GM23338 (cell line): ENCODE results near the gene FIGNL1. TPM values are rescaled to one million over a fixed set of nuclear protein-coding genes. Genes with fewer than 3 reads are reported as not detected.

Experiments
- ATAC-seq: fragments of 200-7000 bp; cut with Tn5 transposase; 3 replicates; pipeline ENCODE4 v1.9.1; 2020
- DNase-seq: peaks from one replicate; pipeline ENCODE4 v3.0.0-alpha.2; 2015; ENCODE audit warnings: low spot score
- H2AFZ ChIP-seq: fragments of 200-600 bp; sonication (generic); 2 replicates; pipeline ENCODE4 v1.8.0; 2016; ENCODE audit warnings: antibody characterized with exemption, mild to moderate bottlenecking, moderate library complexity
- H3F3A ChIP-seq: fragments of 200-600 bp; sonication (generic); replicated peaks from 2 replicates; pipeline ENCODE4 v1.8.0; 2017; ENCODE audit warnings: antibody characterized with exemption, mixed run types, low read depth
- H3K27ac ChIP-seq: fragments of 200-600 bp; sonication (generic); 2 replicates; pipeline ENCODE4 v1.6.1; 2016; ENCODE audit warnings: low read depth
- H3K27me3 ChIP-seq: fragments of 200-600 bp; sonication (generic); 2 replicates; pipeline ENCODE4 v1.8.0; 2016; ENCODE audit warnings: mild to moderate bottlenecking, mixed run types, moderate library complexity; ENCODE audit not compliant: insufficient read depth
- H3K36me3 ChIP-seq: fragments of 200-600 bp; sonication (generic); 2 replicates; pipeline ENCODE4 v1.8.0; 2016; ENCODE audit warnings: mild to moderate bottlenecking; ENCODE audit not compliant: insufficient read depth
- H3K4me1 ChIP-seq: fragments of 200-600 bp; sonication (generic); 2 replicates; pipeline ENCODE4 v1.8.0; 2016; ENCODE audit warnings: mild to moderate bottlenecking, moderate library complexity; ENCODE audit not compliant: insufficient read depth
- H3K4me2 ChIP-seq: fragments of 200-600 bp; sonication (generic); 2 replicates; pipeline ENCODE4 v1.7.1; 2017; ENCODE audit warnings: mixed run types
- H3K4me3 ChIP-seq: fragments of 200-600 bp; sonication (generic); 2 replicates; pipeline ENCODE4 v1.6.1; 2016; ENCODE audit warnings: mixed run types
- H3K79me2 ChIP-seq: fragments of 200-600 bp; sonication (generic); replicated peaks from 2 replicates; pipeline ENCODE4 v1.8.0; 2017; ENCODE audit warnings: mild to moderate bottlenecking; ENCODE audit not compliant: insufficient read depth
- H3K9me2 ChIP-seq: fragments of 200-600 bp; sonication (generic); 2 replicates; pipeline ENCODE4 v1.8.0; 2017; ENCODE audit not compliant: insufficient read depth
- H4K20me1 ChIP-seq: fragments of 200-600 bp; sonication (generic); replicated peaks from 2 replicates; pipeline ENCODE4 v1.8.0; 2017; ENCODE audit warnings: mild to moderate bottlenecking; ENCODE audit not compliant: insufficient read depth
- H3K27ac Mint-ChIP-seq: 2 replicates; pipeline ENCODE4 v1.8.0; 2020; ENCODE audit warnings: inconsistent platforms, mild to moderate bottlenecking, moderate library complexity, mixed read lengths
- H3K27me3 Mint-ChIP-seq: 3 replicates; pipeline ENCODE4 v1.8.0; 2022; ENCODE audit warnings: low read depth, mild to moderate bottlenecking, moderate library complexity, mixed read lengths, inconsistent platforms; ENCODE audit not compliant: insufficient read depth, poor library complexity
- H3K36me3 Mint-ChIP-seq: 3 replicates; pipeline ENCODE4 v1.8.0; 2021; ENCODE audit warnings: low read depth, mild to moderate bottlenecking, inconsistent platforms, moderate library complexity, mixed read lengths
- H3K4me1 Mint-ChIP-seq: 3 replicates; pipeline ENCODE4 v1.8.0; 2020; ENCODE audit warnings: mild to moderate bottlenecking, inconsistent platforms, mixed read lengths
- H3K4me3 Mint-ChIP-seq: 3 replicates; pipeline ENCODE4 v1.8.0; 2021; ENCODE audit warnings: moderate library complexity, mild to moderate bottlenecking, inconsistent platforms, mixed read lengths
- H3K9me3 Mint-ChIP-seq: 3 replicates; pipeline ENCODE4 v1.8.0; 2020; ENCODE audit warnings: moderate library complexity, mild to moderate bottlenecking, inconsistent platforms, mixed read lengths
- CREB1 ChIP-seq: fragments of 250-450 bp; sonication (Bioruptor Pico); IDR thresholded peaks from 2 replicates; pipeline ENCODE4 v1.5.0; 2020; ENCODE audit warnings: low read depth, mild to moderate bottlenecking, moderate library complexity
- EZH2 ChIP-seq: fragments of 200-600 bp; sonication (generic); IDR thresholded peaks from one replicate; pipeline ENCODE4 v1.8.0; 2017; ENCODE audit warnings: antibody characterized with exemption, mild to moderate bottlenecking, low read depth; ENCODE audit not compliant: unreplicated experiment
- EZH2phosphoT487 ChIP-seq: fragments of 200-600 bp; sonication (generic); IDR thresholded peaks from one replicate; pipeline ENCODE4 v1.8.1; 2018; ENCODE audit warnings: antibody characterized with exemption; ENCODE audit not compliant: unreplicated experiment
- NANOG ChIP-seq: IDR thresholded peaks from 2 replicates; pipeline ENCODE4 v1.6.1; 2016; ENCODE audit warnings: antibody characterized with exemption, borderline replicate concordance
- REST ChIP-seq: IDR thresholded peaks from one replicate; pipeline ENCODE4 v1.6.1; 2018; ENCODE audit warnings: antibody characterized with exemption; ENCODE audit not compliant: unreplicated experiment
- ZNF114 ChIP-seq: fragments of 250-450 bp; sonication (Bioruptor Pico); IDR thresholded peaks from 2 replicates; pipeline ENCODE4 v1.5.0; 2020; ENCODE audit warnings: mild to moderate bottlenecking, moderate library complexity
- ZNF331 ChIP-seq: fragments of 250-450 bp; sonication (Bioruptor Pico); IDR thresholded peaks from 2 replicates; pipeline ENCODE4 v1.5.0; 2020; ENCODE audit warnings: low read depth, mild to moderate bottlenecking, moderate library complexity
- polyA plus RNA-seq: library from polyadenylated mRNA; unstranded; fragments of >200 nt; fragmentation: Nextera tagmentation; extraction: Ambion mirVana; gene quantifications from 2 replicates; pipeline ENCODE4 v1.2.1, GENCODE V29; 2016
- total RNA-seq: library from RNA; depleted of rRNA; stranded (reverse); fragments of >200 nt; shearing (Covaris generic); gene quantifications from 2 replicates; pipeline ENCODE4 v1.2.3, GENCODE V29; 2014
- TF ChIP-seq, protein P1 (sequence below), 2 experiments: fragments of 200-600 bp in 1 of 2; sonication (generic) in 1 of 2; conservative IDR thresholded peaks; 2 replicates each; pipeline versions ENCODE4 v1.5.1 to v1.6.1; 2016 to 2017; ENCODE audit warnings: antibody characterized with exemption in 2 of 2, low read depth in 2 of 2, mild to moderate bottlenecking in 2 of 2, moderate library complexity in 1 of 2
- TF ChIP-seq, protein P2 (sequence below): fragments of 250-450 bp; sonication (Bioruptor Pico); IDR thresholded peaks from 2 replicates; pipeline ENCODE4 v1.5.0; 2020; ENCODE audit warnings: mild to moderate bottlenecking, moderate library complexity

The FIGNL1 gene
- total and polyA plus RNA-seq, 2 experiments from 2014 or later = 6.6 to 24.9 TPM

DNA sequence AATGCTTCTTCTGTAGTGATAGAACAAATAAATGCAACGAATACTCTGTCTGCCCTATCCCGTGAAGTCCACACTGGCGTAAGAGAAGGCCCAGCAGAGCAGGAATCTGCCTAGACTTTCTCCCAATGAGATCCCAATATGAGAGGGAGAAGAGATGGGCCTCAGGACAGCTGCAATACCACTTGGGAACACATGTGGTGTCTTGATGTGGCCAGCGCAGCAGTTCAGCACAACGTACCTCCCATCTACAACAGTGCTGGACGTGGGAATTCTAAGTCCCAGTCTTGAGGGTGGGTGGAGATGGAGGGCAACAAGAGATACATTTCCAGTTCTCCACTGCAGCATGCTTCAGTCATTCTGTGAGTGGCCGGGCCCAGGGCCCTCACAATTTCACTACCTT is 45.8 kb downstream of the FIGNL1 start:
- Histone ChIP-seq H3K27me3 (no peaks in the 10 kb centered on the region), H3K9me2 (no peaks in the 10 kb centered on the region), H3K36me3 (no peaks in the 10 kb centered on the region), H3F3A (no peaks in the 10 kb centered on the region), H3K4me1 (no peaks in the 10 kb centered on the region), H2AFZ (no peak overlapping the region; the same call in 1 of the 2 replicates), H3K79me2 (no peaks in the 10 kb centered on the region), H3K4me3 (no peak overlapping the region), H3K4me2 (no peak overlapping the region), H3K27ac (no peak overlapping the region), H4K20me1 (no peaks in the 10 kb centered on the region)
- no peak overlapping the region for H3K4me3 Mint-ChIP-seq
- H3K9me3 Mint-ChIP-seq = no peaks in the 10 kb centered on the region
- DNase-seq (peak; percentile 45), ATAC-seq (peak; percentile 83)
- no peaks in the 10 kb centered on the region for H3K36me3 Mint-ChIP-seq
- TF ChIP-seq CREB1 (CRISPR knock-in tag) = no peak
- TF ChIP-seq, protein P1, sequence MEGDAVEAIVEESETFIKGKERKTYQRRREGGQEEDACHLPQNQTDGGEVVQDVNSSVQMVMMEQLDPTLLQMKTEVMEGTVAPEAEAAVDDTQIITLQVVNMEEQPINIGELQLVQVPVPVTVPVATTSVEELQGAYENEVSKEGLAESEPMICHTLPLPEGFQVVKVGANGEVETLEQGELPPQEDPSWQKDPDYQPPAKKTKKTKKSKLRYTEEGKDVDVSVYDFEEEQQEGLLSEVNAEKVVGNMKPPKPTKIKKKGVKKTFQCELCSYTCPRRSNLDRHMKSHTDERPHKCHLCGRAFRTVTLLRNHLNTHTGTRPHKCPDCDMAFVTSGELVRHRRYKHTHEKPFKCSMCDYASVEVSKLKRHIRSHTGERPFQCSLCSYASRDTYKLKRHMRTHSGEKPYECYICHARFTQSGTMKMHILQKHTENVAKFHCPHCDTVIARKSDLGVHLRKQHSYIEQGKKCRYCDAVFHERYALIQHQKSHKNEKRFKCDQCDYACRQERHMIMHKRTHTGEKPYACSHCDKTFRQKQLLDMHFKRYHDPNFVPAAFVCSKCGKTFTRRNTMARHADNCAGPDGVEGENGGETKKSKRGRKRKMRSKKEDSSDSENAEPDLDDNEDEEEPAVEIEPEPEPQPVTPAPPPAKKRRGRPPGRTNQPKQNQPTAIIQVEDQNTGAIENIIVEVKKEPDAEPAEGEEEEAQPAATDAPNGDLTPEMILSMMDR (conservative IDR thresholded peaks at IDR 0.05; ENCODE audit: low read depth in 2 of 2) = peak; percentile 22 to 38; a peak in 3 of 4 replicates
- no peak overlapping the region for H3K27ac Mint-ChIP-seq
- peaks cover 6% of the 10 kb centered on the region for H3K27me3 Mint-ChIP-seq
- H3K4me1 Mint-ChIP-seq = no peaks in the 10 kb centered on the region

- H3K4me2 ChIP-seq = no peak overlapping the region
- ATAC-seq = peak; percentile 58
- H2AFZ ChIP-seq = peak overlapping the region; percentile 14; the same call in 1 of the 2 replicates
- no peaks in the 10 kb centered on the region for H3K9me3 Mint-ChIP-seq
- no peaks in the 10 kb centered on the region for H3F3A ChIP-seq
- H3K36me3 Mint-ChIP-seq = no peaks in the 10 kb centered on the region
- peaks cover 4% of the 10 kb centered on the region for H3K27me3 Mint-ChIP-seq
- H3K27ac ChIP-seq = no peak overlapping the region
- H4K20me1 ChIP-seq = no peaks in the 10 kb centered on the region
- H3K4me1 ChIP-seq = no peaks in the 10 kb centered on the region
- no peaks in the 10 kb centered on the region for H3K4me1 Mint-ChIP-seq
- H3K27ac Mint-ChIP-seq = no peak overlapping the region
- no peaks in the 10 kb centered on the region for H3K27me3 ChIP-seq
- no peaks in the 10 kb centered on the region for H3K79me2 ChIP-seq
- no peak for DNase-seq
- H3K36me3 ChIP-seq = no peaks in the 10 kb centered on the region
- no peak overlapping the region; the same call in 2 of the 3 replicates for H3K4me3 Mint-ChIP-seq
- H3K9me2 ChIP-seq = no peaks in the 10 kb centered on the region
- no peak overlapping the region for H3K4me3 ChIP-seq
- TF ChIP-seq EZH2 = no peak
- TF ChIP-seq REST = no peak
- TF ChIP-seq NANOG = no peak
- TF ChIP-seq ZNF331 = no peak
- TF ChIP-seq, protein P2, sequence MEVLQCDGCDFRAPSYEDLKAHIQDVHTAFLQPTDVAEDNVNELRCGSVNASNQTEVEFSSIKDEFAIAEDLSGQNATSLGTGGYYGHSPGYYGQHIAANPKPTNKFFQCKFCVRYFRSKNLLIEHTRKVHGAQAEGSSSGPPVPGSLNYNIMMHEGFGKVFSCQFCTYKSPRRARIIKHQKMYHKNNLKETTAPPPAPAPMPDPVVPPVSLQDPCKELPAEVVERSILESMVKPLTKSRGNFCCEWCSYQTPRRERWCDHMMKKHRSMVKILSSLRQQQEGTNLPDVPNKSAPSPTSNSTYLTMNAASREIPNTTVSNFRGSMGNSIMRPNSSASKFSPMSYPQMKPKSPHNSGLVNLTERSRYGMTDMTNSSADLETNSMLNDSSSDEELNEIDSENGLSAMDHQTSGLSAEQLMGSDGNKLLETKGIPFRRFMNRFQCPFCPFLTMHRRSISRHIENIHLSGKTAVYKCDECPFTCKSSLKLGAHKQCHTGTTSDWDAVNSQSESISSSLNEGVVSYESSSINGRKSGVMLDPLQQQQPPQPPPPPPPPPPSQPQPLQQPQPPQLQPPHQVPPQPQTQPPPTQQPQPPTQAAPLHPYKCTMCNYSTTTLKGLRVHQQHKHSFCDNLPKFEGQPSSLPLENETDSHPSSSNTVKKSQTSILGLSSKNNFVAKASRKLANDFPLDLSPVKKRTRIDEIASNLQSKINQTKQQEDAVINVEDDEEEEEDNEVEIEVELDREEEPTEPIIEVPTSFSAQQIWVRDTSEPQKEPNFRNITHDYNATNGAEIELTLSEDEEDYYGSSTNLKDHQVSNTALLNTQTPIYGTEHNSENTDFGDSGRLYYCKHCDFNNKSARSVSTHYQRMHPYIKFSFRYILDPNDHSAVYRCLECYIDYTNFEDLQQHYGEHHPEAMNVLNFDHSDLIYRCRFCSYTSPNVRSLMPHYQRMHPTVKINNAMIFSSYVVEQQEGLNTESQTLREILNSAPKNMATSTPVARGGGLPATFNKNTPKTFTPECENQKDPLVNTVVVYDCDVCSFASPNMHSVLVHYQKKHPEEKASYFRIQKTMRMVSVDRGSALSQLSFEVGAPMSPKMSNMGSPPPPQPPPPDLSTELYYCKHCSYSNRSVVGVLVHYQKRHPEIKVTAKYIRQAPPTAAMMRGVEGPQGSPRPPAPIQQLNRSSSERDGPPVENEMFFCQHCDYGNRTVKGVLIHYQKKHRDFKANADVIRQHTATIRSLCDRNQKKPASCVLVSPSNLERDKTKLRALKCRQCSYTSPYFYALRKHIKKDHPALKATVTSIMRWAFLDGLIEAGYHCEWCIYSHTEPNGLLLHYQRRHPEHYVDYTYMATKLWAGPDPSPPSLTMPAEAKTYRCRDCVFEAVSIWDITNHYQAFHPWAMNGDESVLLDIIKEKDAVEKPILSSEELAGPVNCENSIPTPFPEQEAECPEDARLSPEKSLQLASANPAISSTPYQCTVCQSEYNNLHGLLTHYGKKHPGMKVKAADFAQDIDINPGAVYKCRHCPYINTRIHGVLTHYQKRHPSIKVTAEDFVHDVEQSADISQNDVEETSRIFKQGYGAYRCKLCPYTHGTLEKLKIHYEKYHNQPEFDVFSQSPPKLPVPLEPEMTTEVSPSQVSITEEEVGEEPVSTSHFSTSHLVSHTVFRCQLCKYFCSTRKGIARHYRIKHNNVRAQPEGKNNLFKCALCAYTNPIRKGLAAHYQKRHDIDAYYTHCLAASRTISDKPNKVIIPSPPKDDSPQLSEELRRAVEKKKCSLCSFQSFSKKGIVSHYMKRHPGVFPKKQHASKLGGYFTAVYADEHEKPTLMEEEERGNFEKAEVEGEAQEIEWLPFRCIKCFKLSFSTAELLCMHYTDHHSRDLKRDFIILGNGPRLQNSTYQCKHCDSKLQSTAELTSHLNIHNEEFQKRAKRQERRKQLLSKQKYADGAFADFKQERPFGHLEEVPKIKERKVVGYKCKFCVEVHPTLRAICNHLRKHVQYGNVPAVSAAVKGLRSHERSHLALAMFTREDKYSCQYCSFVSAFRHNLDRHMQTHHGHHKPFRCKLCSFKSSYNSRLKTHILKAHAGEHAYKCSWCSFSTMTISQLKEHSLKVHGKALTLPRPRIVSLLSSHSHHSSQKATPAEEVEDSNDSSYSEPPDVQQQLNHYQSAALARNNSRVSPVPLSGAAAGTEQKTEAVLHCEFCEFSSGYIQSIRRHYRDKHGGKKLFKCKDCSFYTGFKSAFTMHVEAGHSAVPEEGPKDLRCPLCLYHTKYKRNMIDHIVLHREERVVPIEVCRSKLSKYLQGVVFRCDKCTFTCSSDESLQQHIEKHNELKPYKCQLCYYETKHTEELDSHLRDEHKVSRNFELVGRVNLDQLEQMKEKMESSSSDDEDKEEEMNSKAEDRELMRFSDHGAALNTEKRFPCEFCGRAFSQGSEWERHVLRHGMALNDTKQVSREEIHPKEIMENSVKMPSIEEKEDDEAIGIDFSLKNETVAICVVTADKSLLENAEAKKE (CRISPR knock-in tag) = no peak
- no peak for TF ChIP-seq EZH2phosphoT487
- TF ChIP-seq ZNF114 (CRISPR knock-in tag) = no peak
Measured at GRCh38 chr7:50400114-50400513, 50.0 kb downstream of the FIGNL1 start.
